Mucosa of descending colon (tissue), 3 donors: ENCODE measurements around the gene ALG9. TPM values are rescaled to one million over a fixed set of nuclear protein-coding genes. Genes with fewer than 3 reads are reported as not detected.

Source experiments
- ATAC-seq: fragments of 200-7000 bp; cut with Tn5 transposase; one replicate; pipeline ENCODE4 v1.9.1; 2020; ENCODE audit warnings: mild to moderate bottlenecking, moderate library complexity
- DNase-seq, 3 donors: peaks; one replicate each; pipeline ENCODE4 v3.0.0-alpha.2; 2020
- H3K36me3 ChIP-seq: fragments of 200-600 bp; one replicate; pipeline ENCODE4 v1.8.0; 2021; ENCODE audit warnings: low read depth, mild to moderate bottlenecking
- H3K4me1 ChIP-seq: fragments of 200-600 bp; one replicate; pipeline ENCODE4 v1.8.0; 2021; ENCODE audit warnings: low read depth, mild to moderate bottlenecking
- H3K4me3 ChIP-seq: fragments of 200-600 bp; one replicate; pipeline ENCODE4 v1.8.0; 2021; ENCODE audit warnings: mild to moderate bottlenecking
- H3K9me3 ChIP-seq: fragments of 200-600 bp; one replicate; pipeline ENCODE4 v1.8.0; 2021; ENCODE audit warnings: mild to moderate bottlenecking
- intact Hi-C, 2 donors: fragments of 100-400 bp; cut with DNase I in 1 of 2; cut with micrococcal nuclease in 1 of 2; formaldehyde crosslinking; loops; one replicate each; pipeline versions ENCODE4 v1.11.0 to v1.11.1; 2022; cut with DNase I, micrococcal nuclease
- total RNA-seq, 3 donors: library from RNA; stranded (reverse); fragmentation: NEBNext Ultra II Directional in 2 of 3; extraction: Animal tissue kit (Norgen Biotek cat#: 25700) in 2 of 3; gene quantifications; one replicate each; pipeline versions ENCODE4 v1.2.1 to v1.2.4, GENCODE V29; 2021 to 2023
- TF ChIP-seq, protein P1 (sequence below): fragments of 200-600 bp; IDR thresholded peaks from one replicate; pipeline ENCODE4 v1.8.0; 2022; ENCODE audit warnings: antibody characterized with exemption, mild to moderate bottlenecking
- donor health status: DM: no; HTN: no; CAD: no; lungs with moderate emphysema.
- donor health status: DM: no; HTN: no; CAD: no.
- donor health status: DM: no; HTN: yes; CAD: no.

The ALG9 gene
- total RNA-seq, 3 donors from 2014 or later: 16.7 to 29.3 (median 21.1) TPM

- Histone ChIP-seq H3K36me3 (no peaks in the 10 kb centered on the region), H3K4me3 (no peak overlapping the region), H3K4me1 (no peaks in the 10 kb centered on the region), H3K9me3 (no peaks in the 10 kb centered on the region)
- TF ChIP-seq, protein P1, sequence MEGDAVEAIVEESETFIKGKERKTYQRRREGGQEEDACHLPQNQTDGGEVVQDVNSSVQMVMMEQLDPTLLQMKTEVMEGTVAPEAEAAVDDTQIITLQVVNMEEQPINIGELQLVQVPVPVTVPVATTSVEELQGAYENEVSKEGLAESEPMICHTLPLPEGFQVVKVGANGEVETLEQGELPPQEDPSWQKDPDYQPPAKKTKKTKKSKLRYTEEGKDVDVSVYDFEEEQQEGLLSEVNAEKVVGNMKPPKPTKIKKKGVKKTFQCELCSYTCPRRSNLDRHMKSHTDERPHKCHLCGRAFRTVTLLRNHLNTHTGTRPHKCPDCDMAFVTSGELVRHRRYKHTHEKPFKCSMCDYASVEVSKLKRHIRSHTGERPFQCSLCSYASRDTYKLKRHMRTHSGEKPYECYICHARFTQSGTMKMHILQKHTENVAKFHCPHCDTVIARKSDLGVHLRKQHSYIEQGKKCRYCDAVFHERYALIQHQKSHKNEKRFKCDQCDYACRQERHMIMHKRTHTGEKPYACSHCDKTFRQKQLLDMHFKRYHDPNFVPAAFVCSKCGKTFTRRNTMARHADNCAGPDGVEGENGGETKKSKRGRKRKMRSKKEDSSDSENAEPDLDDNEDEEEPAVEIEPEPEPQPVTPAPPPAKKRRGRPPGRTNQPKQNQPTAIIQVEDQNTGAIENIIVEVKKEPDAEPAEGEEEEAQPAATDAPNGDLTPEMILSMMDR: no peak
- no peak for DNase-seq
- no peak for ATAC-seq
- intact Hi-C loops: no loop called here
Measured at GRCh38 chr11:111741751-111742150, 129.6 kb downstream of the ALG9 start.

GRCh38 chr11:111739299-111739698 lies 132.1 kb downstream of the ALG9 start:
- intact Hi-C loops: no loop called here
- Histone ChIP-seq H3K9me3 (no peaks in the 10 kb centered on the region), H3K4me1 (peaks cover 4% of the 10 kb centered on the region), H3K36me3 (no peaks in the 10 kb centered on the region), H3K4me3 (no peak overlapping the region)
- TF ChIP-seq, protein P1: no peak
- no peak for DNase-seq
- no peak for ATAC-seq

DNA sequence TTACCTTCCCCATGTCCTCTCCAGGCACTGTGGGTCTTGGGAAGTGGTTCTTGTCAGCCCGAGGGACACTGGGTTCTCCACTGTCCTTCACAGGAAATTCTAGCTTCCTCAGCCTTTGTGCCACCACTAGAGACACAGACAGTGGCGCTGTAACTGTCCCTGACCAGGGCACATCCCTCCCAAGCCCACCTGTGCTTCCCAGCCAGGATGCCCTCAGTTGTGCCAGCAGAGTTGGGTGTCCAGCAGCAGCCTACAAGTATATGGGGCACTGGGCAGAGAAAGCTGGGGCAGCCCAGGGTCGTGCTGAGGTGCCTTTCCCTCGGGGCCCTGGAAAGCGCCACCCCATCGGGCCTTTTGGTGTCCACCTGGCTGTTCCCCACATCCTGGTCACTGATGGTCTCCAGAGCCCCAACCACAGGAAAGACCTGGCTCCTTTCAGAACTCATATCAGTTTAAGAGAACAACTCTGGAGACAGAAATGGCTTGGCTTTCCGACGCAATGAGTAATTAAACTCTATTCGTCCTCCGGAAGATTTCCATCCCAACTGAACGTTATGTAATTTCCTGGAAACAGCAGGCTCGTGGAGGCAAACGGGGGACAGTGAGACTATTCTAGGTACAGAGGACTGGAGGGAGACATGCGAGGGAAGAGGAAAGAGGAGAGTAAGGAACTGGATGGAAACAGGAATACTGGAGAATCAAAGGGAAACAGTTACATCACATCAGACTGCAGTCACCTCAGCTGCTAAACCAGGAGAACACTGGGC lies 133.8 kb downstream of the ALG9 start:
- ATAC-seq (no peak), DNase-seq (no peak)
- peaks cover 5% of the 10 kb centered on the region for H3K4me1 ChIP-seq
- H3K9me3 ChIP-seq: no peaks in the 10 kb centered on the region
- no peak overlapping the region for H3K4me3 ChIP-seq
- no peaks in the 10 kb centered on the region for H3K36me3 ChIP-seq
- intact Hi-C loops: no loop called here
- TF ChIP-seq, protein P1: no peak

DNA sequence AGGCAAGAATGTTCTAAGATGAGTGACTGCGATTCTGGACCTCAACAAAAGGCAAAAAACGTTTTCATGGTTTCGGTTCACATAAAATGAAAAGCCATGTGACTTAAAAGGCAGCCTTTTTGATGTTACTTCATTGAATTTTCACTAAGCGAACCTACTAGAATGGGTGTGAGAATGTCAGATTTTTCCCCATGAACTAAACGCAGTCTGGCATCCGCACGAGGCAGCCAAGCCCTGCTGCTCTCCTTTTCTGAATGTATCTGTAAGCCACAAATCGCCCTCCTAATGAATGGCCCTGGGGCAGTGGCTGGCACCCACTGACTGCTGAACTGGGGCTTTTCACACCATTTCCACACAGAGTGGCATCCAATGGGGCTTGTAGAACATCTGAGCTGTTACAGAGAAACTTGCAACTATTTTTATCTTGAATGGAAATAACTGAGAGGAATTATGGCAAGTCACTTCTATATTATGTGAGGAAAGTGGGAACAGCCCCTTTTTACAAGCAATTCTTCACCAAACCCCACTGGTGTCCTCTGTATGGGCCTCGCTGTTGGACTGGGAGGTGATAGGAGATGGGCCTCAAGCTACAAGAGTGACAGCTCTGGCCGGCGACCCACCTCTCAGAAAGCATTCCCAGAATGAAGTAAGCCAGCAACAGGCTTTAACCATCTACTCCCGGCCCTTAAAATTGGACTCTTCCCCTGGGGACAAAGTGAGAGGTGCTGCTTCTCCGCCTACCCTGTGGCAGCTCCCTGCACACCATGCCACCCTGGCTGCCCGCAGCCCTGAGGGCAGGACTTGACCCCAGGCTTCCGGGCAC lies 134.5 kb downstream of the ALG9 start:
- DNase-seq (no peak), ATAC-seq (no peak)
- H3K4me3 ChIP-seq: no peak overlapping the region
- H3K9me3 ChIP-seq: no peaks in the 10 kb centered on the region
- intact Hi-C loops: no loop called here
- TF ChIP-seq, protein P1: no peak
- no peaks in the 10 kb centered on the region for H3K36me3 ChIP-seq
- peaks cover 8% of the 10 kb centered on the region for H3K4me1 ChIP-seq

Other genes with a start within 250 kb of the ALG9 start
- gene PPP2R1B, start 105.2 kb downstream of the ALG9 start, total RNA-seq: 10 to 100 TPM; 28.5 to 48.5 (median 47.0) TPM
- gene FDXACB1, start 7.6 kb upstream of the ALG9 start, total RNA-seq: 1 to 10 TPM; 1.7 to 2.7 (median 2.3) TPM
- gene CFAP68, start 8.0 kb upstream of the ALG9 start, total RNA-seq: 10 to 100 TPM; 12.2 to 26.4 (median 19.1) TPM
- gene CRYAB, start 40.2 kb upstream of the ALG9 start, total RNA-seq: 100 to 1,000 TPM in 1 of 3 donors, 10 to 100 TPM in 2; 13.8 to 331 (median 30.7) TPM
- gene HSPB2, start 41.2 kb upstream of the ALG9 start, total RNA-seq: 1 to 10 TPM in 2 of 3 donors, not detected in 1; 1.4 to 4.8 TPM
- 10 to 100 TPM in 1 of 3 donors, 1 to 10 TPM in 2; 3.2 to 12.8 (median 7.7) TPM for gene C11orf52, start 47.3 kb upstream of the ALG9 start, total RNA-seq
- gene DIXDC1, start 65.8 kb upstream of the ALG9 start, total RNA-seq: 10 to 100 TPM; 11.1 to 61.8 (median 11.7) TPM
- gene DLAT, start 153.8 kb upstream of the ALG9 start, total RNA-seq: 10 to 100 TPM; 51.1 to 54.2 (median 51.4) TPM
- 1 to 10 TPM in 2 of 3 donors, under 1 TPM in 1; 0.65 to 2.4 (median 1.5) TPM for gene PIH1D2, start 202.4 kb upstream of the ALG9 start, total RNA-seq
- 10 to 100 TPM; 14.6 to 17.4 (median 16.2) TPM for gene NKAPD1, start 202.7 kb upstream of the ALG9 start, total RNA-seq
- 10 to 100 TPM; 37.9 to 56.5 (median 42.7) TPM for gene TIMM8B, start 215.2 kb upstream of the ALG9 start, total RNA-seq
- 100 to 1,000 TPM; 185 to 312 (median 202) TPM for gene SDHD, start 215.3 kb upstream of the ALG9 start, total RNA-seq